Osteoblast (primary cell): ENCODE data around the gene CDPF1. TPM values are rescaled to one million over a fixed set of nuclear protein-coding genes. Genes with fewer than 3 reads are reported as not detected.
"Not testable (repeated sequence)": the region's sequence is repeated elsewhere in the genome, so short reads cannot be mapped to it uniquely, and the experiment has no call there.

ENCODE experiments used
- DNase-seq: peaks from one replicate; pipeline ENCODE4 v3.0.0; 2011; ENCODE audit warnings: low spot score, mixed read lengths; ENCODE audit not compliant: insufficient read length; ENCODE audit errors: missing footprints
- H2AFZ ChIP-seq: 2 replicates; pipeline ENCODE4 v1.6.0; 2011; ENCODE audit warnings: mild to moderate bottlenecking, low read length
- H3K27ac ChIP-seq: 2 replicates; pipeline ENCODE4 v1.5.1; 2011; ENCODE audit warnings: mild to moderate bottlenecking, low read depth, low read length, moderate library complexity
- H3K27me3 ChIP-seq: 2 replicates; pipeline ENCODE4 v1.6.0; 2012; ENCODE audit warnings: mild to moderate bottlenecking, control low read depth, inconsistent platforms, low read length, moderate library complexity; ENCODE audit not compliant: insufficient read depth
- H3K36me3 ChIP-seq: 2 replicates; pipeline ENCODE4 v1.5.1; 2011; ENCODE audit warnings: mild to moderate bottlenecking, low read length, control low read depth, moderate library complexity; ENCODE audit not compliant: insufficient read depth
- H3K4me1 ChIP-seq: 2 replicates; pipeline ENCODE4 v1.5.1; 2011; ENCODE audit warnings: mild to moderate bottlenecking, low read length, control low read depth, moderate library complexity; ENCODE audit not compliant: insufficient read depth
- H3K4me2 ChIP-seq: 2 replicates; pipeline ENCODE4 v1.6.0; 2011; ENCODE audit warnings: mild to moderate bottlenecking, low read length; ENCODE audit not compliant: insufficient read depth
- H3K4me3 ChIP-seq: fragments of 200-600 bp; sonication (generic); 3 replicates; pipeline ENCODE4 v1.5.1; 2012; ENCODE audit warnings: mild to moderate bottlenecking, low read length, inconsistent platforms; ENCODE audit not compliant: insufficient read depth
- H3K79me2 ChIP-seq: 2 replicates; pipeline ENCODE4 v1.6.0; 2012; ENCODE audit warnings: mild to moderate bottlenecking, low read length, control low read depth, inconsistent platforms; ENCODE audit not compliant: insufficient read depth
- H3K9me3 ChIP-seq: 2 replicates; pipeline ENCODE4 v1.5.1; 2011; ENCODE audit warnings: low read depth, low read length, control low read depth
- H4K20me1 ChIP-seq: 2 replicates; pipeline ENCODE4 v1.6.0; 2012; ENCODE audit warnings: mild to moderate bottlenecking, low read length, control low read depth; ENCODE audit not compliant: insufficient read depth
- CTCF ChIP-seq: IDR thresholded peaks from 2 replicates; pipeline ENCODE4 v1.5.1; 2011; ENCODE audit warnings: mild to moderate bottlenecking, low read depth, low read length, moderate library complexity; ENCODE audit errors: extremely low read depth
- total RNA-seq: library from RNA; depleted of rRNA; stranded (reverse); fragments of >200 nt; gene quantifications from 2 replicates; pipeline ENCODE4 v1.2.3, GENCODE V29; 2012

The CDPF1 gene
- total RNA-seq, 1 donor, result 12.7 TPM

GRCh38 chr22:46267431-46268279, 17.6 kb upstream of the CDPF1 start, which contains the start of gene TTC38:
Gene TTC38, plus strand, starts transcription at chr22:46268008. Its CDS starts 32 bp downstream, at chr22:46268040.
- peaks cover 10% of the 10 kb centered on the region for H3K79me2 ChIP-seq
- peak within 1 kb of the TSS; percentile 78 for H3K4me3 ChIP-seq
- H3K4me2 ChIP-seq, result peak within 1 kb of the TSS; percentile 81
- peak within 1 kb of the TSS; percentile 90 for H2AFZ ChIP-seq
- peaks cover 6% of the 10 kb centered on the region for H3K4me1 ChIP-seq
- peaks cover 6% of the 10 kb centered on the region for H3K27me3 ChIP-seq
- no peaks in the 10 kb centered on the region for H3K9me3 ChIP-seq
- no peaks in the 10 kb centered on the region for H4K20me1 ChIP-seq
- H3K27ac ChIP-seq, result peak within 1 kb of the TSS; percentile 49
- peak; percentile 100 for DNase-seq
- H3K36me3 ChIP-seq, result peaks cover 10% of the 10 kb centered on the region
- no peak for TF ChIP-seq CTCF

GRCh38 chr22:46265627-46266026, 15.5 kb upstream of the CDPF1 start:
- H3K27ac ChIP-seq, H4K20me1 ChIP-seq, H3K9me3 ChIP-seq, H3K36me3 ChIP-seq, DNase-seq, H2AFZ ChIP-seq, H3K4me3 ChIP-seq, H3K4me2 ChIP-seq, H3K4me1 ChIP-seq: not testable (repeated sequence)
- H3K27me3 ChIP-seq, result peaks cover 27% of the 10 kb centered on the region
- H3K79me2 ChIP-seq, result peaks cover 10% of the 10 kb centered on the region

- peaks cover 10% of the 10 kb centered on the region for H3K79me2 ChIP-seq
- H4K20me1 ChIP-seq, H3K9me3 ChIP-seq, H2AFZ ChIP-seq, H3K27ac ChIP-seq, DNase-seq, H3K4me2 ChIP-seq, H3K4me1 ChIP-seq, H3K4me3 ChIP-seq, H3K36me3 ChIP-seq: not testable (repeated sequence)
- H3K27me3 ChIP-seq, result peaks cover 27% of the 10 kb centered on the region
These were observed 14.4 kb upstream of the CDPF1 start for GRCh38 chr22:46264520-46264919.

- TF ChIP-seq CTCF, result no peak
These were observed 13.1 kb upstream of the CDPF1 start, which contains the start of gene PKDREJ for GRCh38 chr22:46263216-46263590. Gene PKDREJ, minus strand, starts transcription at chr22:46263343. Its CDS starts 21 bp downstream, at chr22:46263322.

More at GRCh38 chr22:46263216-46263590, 13.1 kb upstream of the CDPF1 start, which contains the start of gene PKDREJ:
- Histone ChIP-seq H2AFZ (no peak within 1 kb of the TSS), H3K27ac (no peak within 1 kb of the TSS), H3K4me1 (peaks cover 3% of the 10 kb centered on the region), H3K4me3 (peak within 1 kb of the TSS; percentile 37), H4K20me1 (no peaks in the 10 kb centered on the region), H3K4me2 (no peak within 1 kb of the TSS), H3K36me3 (no peaks in the 10 kb centered on the region), H3K79me2 (peaks cover 3% of the 10 kb centered on the region), H3K9me3 (peaks cover 2% of the 10 kb centered on the region), H3K27me3 (peaks cover 27% of the 10 kb centered on the region)
- peak; percentile 39 for DNase-seq
